ENCODE data around the gene TBC1D20.
"Not testable (repeated sequence)": the region's sequence is repeated elsewhere in the genome, so short reads cannot be mapped to it uniquely, and the experiment has no call there.

The TBC1D20 gene

GRCh38 chr20:401682-402495 lies 60.4 kb downstream of the TBC1D20 start:
- DNase-seq (ENCODE audit: low read depth in 2 of 2): no peak

- DNase-seq (ENCODE audit: low read depth in 2 of 2): no peak
Measured at GRCh38 chr20:400454-401275, 61.7 kb downstream of the TBC1D20 start.

GRCh38 chr20:400128-400453 lies 62.2 kb downstream of the TBC1D20 start:
- DNase-seq (ENCODE audit: low read depth in 2 of 2): no peak

GRCh38 chr20:399182-399707 lies 63.1 kb downstream of the TBC1D20 start:
- DNase-seq (ENCODE audit: low read depth in 2 of 2): no peak

GRCh38 chr20:397432-398237 lies 64.7 kb downstream of the TBC1D20 start:
- no peak for DNase-seq (ENCODE audit: low read depth in 2 of 2)

GRCh38 chr20:396619-397431 lies 65.5 kb downstream of the TBC1D20 start:
- no peak for DNase-seq (ENCODE audit: low read depth in 2 of 2)

GRCh38 chr20:396252-396618 lies 66.1 kb downstream of the TBC1D20 start:
- no peak for DNase-seq (ENCODE audit: low read depth in 2 of 2)

- not testable (repeated sequence) for DNase-seq (ENCODE audit: low read depth in 2 of 2)
Measured at GRCh38 chr20:393296-393695, 69.0 kb downstream of the TBC1D20 start.

GRCh38 chr20:391041-391711 lies 71.2 kb downstream of the TBC1D20 start:
- no peak for DNase-seq (ENCODE audit: low read depth in 2 of 2)

- no peak for DNase-seq (ENCODE audit: low read depth in 2 of 2)
Measured at GRCh38 chr20:389220-389619, 73.1 kb downstream of the TBC1D20 start.

GRCh38 chr20:388034-388994 lies 74.0 kb downstream of the TBC1D20 start:
- no peak for DNase-seq (ENCODE audit: low read depth in 2 of 2)

- DNase-seq (ENCODE audit: low read depth in 2 of 2): no peak
Measured at GRCh38 chr20:387520-387919, 74.8 kb downstream of the TBC1D20 start.

GRCh38 chr20:386634-387033 lies 75.7 kb downstream of the TBC1D20 start:
- not testable (repeated sequence) for DNase-seq (ENCODE audit: low read depth in 2 of 2)

All from stimulated activated CD8-positive, alpha-beta memory T cell treated with anti-CD3 and anti-CD28 coated beads, Interleukin-15, amount 100 ng/mL, for 4 hours (primary cell).